GM12878 (cell line): ENCODE measurements around the gene HSF2BP. TPM values are rescaled to one million over a fixed set of nuclear protein-coding genes. Genes with fewer than 3 reads are reported as not detected.
"Not testable (repeated sequence)": the region's sequence is repeated elsewhere in the genome, so short reads cannot be mapped to it uniquely, and the experiment has no call there.

Experiments
- ATAC-seq: fragments of 200-7000 bp; cut with Tn5 transposase; 3 replicates; pipeline ENCODE4 v1.9.1; 2020; ENCODE audit warnings: mild to moderate bottlenecking, moderate library complexity
- BruUV-seq: library from RNA; stranded (reverse); fragments of 400-500 nt; replicated peaks from 2 replicates; lab custom pipeline; 2021; lab: Mats Ljungman, UMichigan
- CTCF ChIA-PET: fragments of 300-600 bp; sonication (Branson Sonifier 250); formaldehyde crosslinking; extraction: SDS; loops from one replicate; lab custom pipeline; 2021; ENCODE audit warnings: inconsistent platforms; lab: Yijun Ruan, JAX
- POLR2A ChIA-PET: fragments of 350-600 bp; formaldehyde crosslinking; extraction: SDS; loops from one replicate; lab custom pipeline; 2021; ENCODE audit warnings: inconsistent platforms; lab: Charles Lee
- RAD21 ChIA-PET: fragments of 300-600 bp; sonication (Branson Sonifier 250); formaldehyde crosslinking; loops from one replicate; lab custom pipeline; 2023; ENCODE audit warnings: antibody characterized with exemption; ENCODE audit not compliant: unreplicated experiment; lab: Charles Lee
- SMC1A ChIA-PET: fragments of 300-600 bp; sonication (Branson Sonifier 250); formaldehyde crosslinking; loops from one replicate; lab custom pipeline; 2023; ENCODE audit not compliant: unreplicated experiment, uncharacterized antibody; lab: Charles Lee
- DNase-seq: peaks from one replicate; pipeline ENCODE4 v3.0.0-alpha.2; 2011; ENCODE audit warnings: low read depth, low spot score
- FAIRE-seq: peaks from 3 replicates; lab custom pipeline; 2011; peaks lifted over from hg19 to GRCh38; lab: Jason Lieb, UNC
- H2AFZ ChIP-seq: 2 replicates; pipeline ENCODE4 v1.6.0; 2011; ENCODE audit warnings: low read depth, low read length, control low read depth; ENCODE audit not compliant: control insufficient read depth
- H3K27ac ChIP-seq: 2 replicates; pipeline ENCODE4 v1.5.1; 2011; ENCODE audit warnings: control low read depth; ENCODE audit not compliant: control insufficient read depth, insufficient read depth
- H3K27me3 ChIP-seq, 2 experiments: replicated peaks in 1 of 2; 2 replicates each; pipeline versions ENCODE4 v1.6.0 to v1.6.1; 2011; ENCODE audit warnings: low read length in 1 of 2; ENCODE audit not compliant: control insufficient read depth in 2 of 2, insufficient read depth in 2 of 2
- H3K36me3 ChIP-seq, 2 experiments: 2 replicates each; pipeline ENCODE4 v1.5.1; 2011; ENCODE audit warnings: low read length in 1 of 2; ENCODE audit not compliant: control insufficient read depth in 2 of 2, insufficient read depth in 2 of 2
- H3K4me1 ChIP-seq: 2 replicates; pipeline ENCODE4 v1.6.1; 2011; ENCODE audit warnings: mild to moderate bottlenecking, low read length, moderate library complexity, mixed read lengths; ENCODE audit not compliant: control insufficient read depth, insufficient read depth
- H3K4me2 ChIP-seq: 2 replicates; pipeline ENCODE4 v1.6.0; 2011; ENCODE audit warnings: control low read depth; ENCODE audit not compliant: control insufficient read depth, insufficient read depth
- H3K4me3 ChIP-seq: fragments of 200-600 bp; sonication (generic); 2 replicates; pipeline ENCODE4 v1.5.1; 2016
- H3K79me2 ChIP-seq: 2 replicates; pipeline ENCODE4 v1.6.0; 2011; ENCODE audit warnings: low read length; ENCODE audit not compliant: control insufficient read depth, insufficient read depth
- H3K9ac ChIP-seq: 2 replicates; pipeline ENCODE4 v1.8.0; 2011; ENCODE audit warnings: low read length, control low read depth, mixed read lengths; ENCODE audit not compliant: control insufficient read depth, insufficient read depth
- H3K9me3 ChIP-seq: replicated peaks from 3 replicates; pipeline ENCODE4 v1.5.1; 2011; ENCODE audit warnings: mild to moderate bottlenecking, low read length; ENCODE audit not compliant: control insufficient read depth, insufficient read depth
- H4K20me1 ChIP-seq: 2 replicates; pipeline ENCODE4 v1.6.0; 2011; ENCODE audit not compliant: control insufficient read depth, insufficient read depth
- FOXM1 ChIP-seq: IDR thresholded peaks from 2 replicates; pipeline ENCODE4 v1.6.1; 2012; ENCODE audit warnings: low read depth, mild to moderate bottlenecking, inconsistent platforms, low read length, moderate library complexity
- YBX1 ChIP-seq: fragments of 450-650 bp; IDR thresholded peaks from 2 replicates; pipeline ENCODE4 v1.6.1; 2016; ENCODE audit warnings: antibody characterized with exemption
- WGBS: methylation state at CpG from one replicate; pipeline ENCODE4 v1.1.6; 2016; ENCODE audit warnings: low lambda C conversion rate; ENCODE audit not compliant: insufficient replicate concordance, insufficient coverage; ENCODE audit errors: missing lambda C conversion rate; 5-methylcytosine and 5-hydroxymethylcytosine counted together
- in situ Hi-C: fragments of 300-500 bp; cut with MboI; formaldehyde crosslinking; loops from 9 replicates; pipeline ENCODE4 v1.14.3; 2018; ENCODE audit warnings: mixed read lengths
- intact Hi-C: fragments of 100-400 bp; cut with micrococcal nuclease; formaldehyde crosslinking; loops from one replicate; pipeline ENCODE4 v1.14.2; 2022; ENCODE audit not compliant: unreplicated experiment
- polyA plus RNA-seq, 11 experiments: library from polyadenylated mRNA; depleted of rRNA in 4 of 11; unstranded in 6 of 11; stranded (reverse) in 5 of 11; fragments of >200 nt; fragmentation: Nextera tagmentation in 4 of 11; fragmentation: Illumina TruSeq in 1 of 11; extraction: Ambion mirVana in 4 of 11; extraction: Trizol in 1 of 11; gene quantifications; 1 replicate in 1 of 11; 2 replicates in 10 of 11; pipeline versions ENCODE4 v1.2.1 to v1.2.3, GENCODE V29; 2011 to 2016; ENCODE audit warnings: inconsistent platforms in 2 of 11, missing spikeins in 2 of 11, low read depth in 1 of 11
- total RNA-seq, 4 experiments: library from RNA; depleted of rRNA in 3 of 4; stranded (reverse); fragments of >200 nt in 3 of 4; fragmentation: Illumina TruSeq in 1 of 4; extraction: Trizol in 1 of 4; gene quantifications; 2 replicates each; pipeline versions ENCODE4 v1.2.1 to v1.2.3, GENCODE V29; 2013 to 2021

The HSF2BP gene
- total and polyA plus RNA-seq, 10 of the 15 experiments (the other 5 are each of a cell fraction or from before 2014, with no cell fraction given): 0.07 to 0.81 (median 0.35) TPM

- no peak for TF ChIP-seq FOXM1
Measured at GRCh38 chr21:43619344-43619743, 39.9 kb downstream of the HSF2BP start (continued).

- no peaks in the 10 kb centered on the region for H4K20me1 ChIP-seq
- 65% methylated on average over 4 of the region's 4 CpGs for WGBS
- no peak overlapping the region for H2AFZ ChIP-seq
- intact Hi-C loops: no loop called here
- no peaks in the 10 kb centered on the region for H3K27me3 ChIP-seq
- in situ Hi-C loops: no loop called here
- RAD21 ChIA-PET: interaction anchor here (0.6 to 1.0 kb wide), 2 partner anchors 10 to 42 kb away, joined by 4 read pairs; no protein-coding TSS in a partner anchor
- no TSS peak for BruUV-seq
- SMC1A ChIA-PET: no interaction called here
- no peak for TF ChIP-seq YBX1
- TF ChIP-seq, all 136 proteins: peak for 0
- POLR2A ChIA-PET: no interaction called here
- no peak overlapping the region for H3K4me2 ChIP-seq
- H3K79me2 ChIP-seq: no peaks in the 10 kb centered on the region
- H3K4me3 ChIP-seq: no peak overlapping the region
- H3K36me3 ChIP-seq: no peaks in the 10 kb centered on the region
- H3K9me3 ChIP-seq: peaks cover 3% of the 10 kb centered on the region; the same call in 2 of the 3 replicates
- no peak overlapping the region for H3K9ac ChIP-seq
- H3K27ac ChIP-seq: no peak overlapping the region
- no peak for ATAC-seq
- no peak for DNase-seq
- peaks cover 3% of the 10 kb centered on the region; the same call in 1 of the 2 replicates for H3K4me1 ChIP-seq
- no peak for FAIRE-seq
- CTCF ChIA-PET: no interaction called here
Measured at GRCh38 chr21:43618940-43619339, 40.3 kb downstream of the HSF2BP start.

- DNase-seq, RAD21 ChIA-PET, CTCF ChIA-PET, FAIRE-seq, H4K20me1 ChIP-seq, BruUV-seq, H3K27ac ChIP-seq, POLR2A ChIA-PET, H3K4me2 ChIP-seq, intact Hi-C loops, H2AFZ ChIP-seq, H3K36me3 ChIP-seq, H3K79me2 ChIP-seq, in situ Hi-C loops, H3K27me3 ChIP-seq, H3K9ac ChIP-seq, SMC1A ChIA-PET, H3K4me3 ChIP-seq, ATAC-seq, H3K9me3 ChIP-seq: not testable (repeated sequence)
- whole genome bisulfite sequencing: 46% methylated on average over 3 of the region's 3 CpGs
- peaks cover 12% of the 10 kb centered on the region; the same call in 1 of the 2 replicates for H3K4me1 ChIP-seq
Measured at GRCh38 chr21:43616861-43617260, 42.4 kb downstream of the HSF2BP start.
